CD4-positive, alpha-beta T cell treated with Interleukin-17A for 1 hour (primary cell): ENCODE measurements around the gene ADCY1.

Experiments
- DNase-seq: peaks from one replicate; pipeline ENCODE4 v3.0.0-alpha.2; 2020

The ADCY1 gene

DNA sequence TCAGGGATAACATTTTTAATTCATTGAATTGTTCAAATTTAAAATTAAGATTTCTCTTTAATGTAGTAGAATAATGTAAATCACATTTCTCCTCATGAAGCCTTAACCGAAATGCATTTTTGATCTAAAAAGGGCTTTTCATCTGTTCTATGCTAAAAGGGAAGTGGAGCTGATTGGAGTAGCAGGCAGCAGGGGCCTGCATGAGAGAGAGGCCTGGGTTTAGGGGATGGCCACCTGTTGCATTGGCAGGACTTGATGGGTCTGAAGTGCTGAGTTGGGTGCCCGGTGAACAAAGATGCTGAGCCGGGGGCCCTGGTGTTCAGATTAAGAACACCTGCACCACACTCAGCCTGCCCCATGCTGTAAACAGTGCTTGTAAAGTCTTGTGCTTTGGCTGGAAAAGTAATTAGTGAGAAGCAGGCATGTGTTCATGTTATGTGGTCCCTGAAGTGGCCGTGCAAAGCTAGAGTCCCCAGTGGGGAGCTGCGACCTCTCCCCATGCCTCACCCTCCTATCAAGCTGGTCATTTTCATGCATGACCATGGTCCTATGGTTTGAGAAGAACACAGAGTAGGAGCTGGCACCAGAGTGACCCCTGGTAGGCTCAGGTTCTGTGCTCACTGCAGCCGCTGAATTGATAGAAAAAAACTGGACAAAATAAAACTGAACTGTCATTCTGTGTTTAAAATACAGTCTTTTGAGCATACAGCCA is 124.3 kb downstream of the ADCY1 start:
- DNase-seq, result no peak

DNA sequence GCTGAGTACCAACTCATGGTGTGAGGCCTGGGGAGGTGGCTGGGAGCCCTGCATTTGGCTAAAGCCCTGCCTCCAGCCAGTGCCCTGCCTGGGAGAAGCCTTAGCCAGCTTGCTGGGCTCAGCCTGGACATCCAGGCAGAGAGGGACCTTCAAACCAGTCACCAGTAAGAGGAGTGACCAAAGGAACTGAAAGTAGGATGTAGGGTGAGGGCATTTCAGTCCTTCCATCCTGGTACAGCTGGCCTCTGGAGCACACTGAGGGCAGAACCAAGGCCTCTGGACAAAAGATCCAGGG is 124.8 kb downstream of the ADCY1 start:
- DNase-seq, result no peak

DNA sequence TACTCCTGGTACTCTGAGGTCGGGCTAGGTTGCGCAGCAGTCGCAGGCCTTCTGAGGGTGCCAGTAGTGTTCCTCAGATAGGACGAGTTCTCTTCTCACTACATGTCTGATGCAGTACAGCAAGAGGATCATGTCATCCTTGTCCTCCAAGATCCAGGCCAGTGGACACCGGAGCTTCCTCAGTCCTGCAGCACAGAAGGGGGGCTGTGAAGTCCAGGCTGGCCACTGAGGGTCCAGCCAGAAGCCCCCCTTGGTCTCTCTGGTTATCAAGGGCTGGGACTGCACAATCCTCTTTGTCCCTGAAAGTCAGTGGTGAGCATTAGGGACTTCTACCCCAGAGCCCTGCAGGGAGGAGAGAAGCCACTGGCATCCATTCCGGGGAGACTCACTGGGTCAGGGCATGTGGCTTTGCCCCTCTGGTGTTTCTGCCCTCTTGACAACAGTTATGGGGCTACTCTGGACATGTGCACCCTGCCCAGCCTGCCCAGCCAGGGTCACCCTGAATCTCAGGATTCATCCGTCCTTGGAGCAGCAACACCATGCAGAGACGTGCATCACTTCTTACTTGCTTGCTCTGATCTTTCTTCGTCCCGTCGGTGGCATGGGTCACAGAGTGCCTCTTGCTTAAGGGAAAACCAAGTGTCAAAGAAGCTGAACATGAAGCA is 125.7 kb downstream of the ADCY1 start:
- no peak for DNase-seq

DNA sequence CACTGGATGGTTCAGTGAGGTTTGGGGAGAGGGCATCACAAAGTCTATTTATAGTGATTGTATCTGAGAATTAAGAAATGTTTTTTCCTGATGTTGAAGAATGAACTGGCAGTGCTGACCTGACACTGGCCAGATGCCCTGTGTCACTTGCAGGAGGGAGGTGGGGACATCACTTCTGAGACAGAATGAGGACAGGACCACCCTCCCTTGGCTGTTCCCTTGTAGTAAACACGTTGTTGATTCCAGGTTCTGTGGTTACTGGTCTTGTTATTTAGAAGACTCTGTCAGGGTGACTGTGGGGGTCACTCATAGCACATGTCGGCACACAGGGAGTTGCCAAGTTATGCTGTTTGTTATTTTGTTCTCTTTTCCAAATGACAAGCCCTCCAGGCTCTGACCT is 126.4 kb downstream of the ADCY1 start:
- no peak for DNase-seq

DNA sequence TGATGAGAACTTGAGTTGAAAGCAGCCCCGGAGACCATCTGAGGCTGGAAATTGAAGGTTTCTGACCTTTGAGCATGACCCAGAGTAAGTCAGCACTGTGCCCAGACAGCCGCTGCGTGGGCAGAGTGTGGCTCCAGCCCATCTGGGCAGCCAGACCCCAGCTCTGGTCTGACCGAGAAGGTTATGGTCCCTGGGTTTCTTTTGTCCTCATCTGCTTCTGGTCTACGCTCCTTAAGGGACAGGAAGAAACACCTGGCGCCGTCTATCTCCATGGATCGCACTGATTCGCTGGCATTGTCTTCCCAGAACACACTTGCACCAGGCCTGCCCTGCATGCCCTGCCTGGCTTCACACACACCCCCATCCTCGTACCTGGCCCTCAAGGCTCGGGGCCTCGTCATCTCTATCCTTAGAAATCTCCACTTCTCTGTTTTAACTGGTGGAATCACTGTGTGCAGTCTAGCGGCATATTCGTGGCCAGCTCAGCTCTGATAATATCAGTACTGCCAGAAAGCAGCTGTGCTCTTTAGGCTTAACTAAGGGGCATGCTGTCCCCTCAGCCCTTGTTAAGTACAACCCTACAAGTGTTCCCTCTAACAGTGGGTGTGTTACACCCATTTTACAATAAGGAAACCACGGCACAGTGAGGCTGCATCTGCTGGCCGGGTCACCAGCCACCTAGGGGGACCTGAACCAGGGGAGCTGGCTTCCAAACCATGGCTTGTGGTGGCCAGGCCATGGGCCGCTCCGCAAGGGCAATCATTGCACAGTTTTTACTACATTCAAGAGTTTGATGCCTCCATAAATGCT is 127.7 kb downstream of the ADCY1 start:
- no peak for DNase-seq

DNA sequence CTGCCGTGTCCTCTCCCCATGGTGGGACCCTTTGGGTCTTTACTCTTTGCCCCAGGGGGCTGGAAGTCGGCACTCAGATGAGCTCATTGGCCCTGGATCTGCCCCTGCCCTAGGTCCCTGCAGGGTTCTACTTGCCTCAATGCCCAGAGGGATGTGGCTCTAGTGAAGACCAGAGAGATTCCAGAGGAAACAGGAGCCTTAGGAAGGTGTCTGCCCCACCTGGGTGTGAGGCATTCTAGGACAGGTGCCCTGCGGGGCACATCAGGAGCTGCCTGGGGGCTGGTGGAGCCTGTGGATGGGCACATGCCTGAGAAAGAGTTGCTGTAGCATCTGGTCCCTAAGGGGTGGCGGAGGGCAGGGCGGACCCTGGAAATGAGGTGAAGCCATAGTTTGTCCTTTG is 128.6 kb downstream of the ADCY1 start:
- no peak for DNase-seq

DNA sequence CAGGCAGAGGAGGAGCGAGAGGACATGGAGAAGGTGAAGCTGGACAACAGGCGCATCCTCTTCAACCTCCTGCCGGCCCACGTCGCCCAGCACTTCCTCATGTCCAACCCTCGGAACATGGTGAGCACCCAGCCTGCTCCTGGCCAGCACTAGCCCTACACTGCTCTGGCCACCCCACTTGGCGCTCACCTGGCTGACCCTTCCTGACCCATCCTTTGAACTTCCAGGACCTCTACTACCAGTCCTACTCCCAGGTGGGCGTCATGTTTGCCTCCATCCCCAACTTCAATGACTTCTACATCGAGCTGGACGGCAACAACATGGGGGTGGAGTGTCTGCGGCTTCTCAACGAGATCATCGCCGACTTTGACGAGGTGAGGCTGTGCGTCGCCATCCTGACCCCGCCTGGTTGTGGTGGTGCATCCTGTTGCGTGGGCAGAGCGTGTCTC is 129.2 kb downstream of the ADCY1 start:
- DNase-seq, result no peak

DNA sequence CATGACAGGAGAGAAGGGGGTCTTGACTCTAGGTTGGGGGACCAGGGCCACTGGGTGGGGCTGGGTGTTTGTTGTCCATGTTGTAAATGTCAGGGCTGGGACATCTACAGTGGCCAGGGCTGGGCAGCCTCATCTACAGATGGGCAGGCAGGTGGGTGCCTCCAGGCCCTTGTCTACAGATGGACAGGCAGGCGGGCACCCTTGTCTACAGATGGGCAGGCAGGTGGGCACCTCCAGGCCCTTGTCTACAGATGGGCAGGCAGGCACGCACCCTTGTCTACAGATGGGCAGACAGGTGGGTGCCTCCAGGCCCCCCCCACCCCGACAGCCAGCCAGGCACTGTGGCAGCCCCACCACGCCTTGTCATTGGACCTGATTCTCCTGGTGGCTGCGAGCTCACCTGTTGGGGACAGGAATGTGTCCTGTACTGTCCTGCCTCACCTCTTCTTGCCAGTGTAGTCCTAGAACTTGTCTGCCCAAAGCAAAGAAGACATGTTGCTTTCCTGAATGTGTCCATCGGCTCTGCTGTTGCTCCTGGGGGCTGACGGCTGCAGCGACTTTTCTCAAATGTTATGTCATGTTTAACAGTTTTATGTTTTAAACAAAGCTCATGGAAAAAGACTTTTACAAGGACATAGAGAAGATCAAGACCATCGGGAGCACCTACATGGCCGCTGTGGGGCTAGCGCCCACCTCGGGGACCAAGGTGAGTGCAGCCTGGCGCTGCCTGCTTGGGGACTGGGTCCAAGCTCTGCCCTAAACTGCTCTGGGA is 129.9 kb downstream of the ADCY1 start:
- no peak for DNase-seq

DNA sequence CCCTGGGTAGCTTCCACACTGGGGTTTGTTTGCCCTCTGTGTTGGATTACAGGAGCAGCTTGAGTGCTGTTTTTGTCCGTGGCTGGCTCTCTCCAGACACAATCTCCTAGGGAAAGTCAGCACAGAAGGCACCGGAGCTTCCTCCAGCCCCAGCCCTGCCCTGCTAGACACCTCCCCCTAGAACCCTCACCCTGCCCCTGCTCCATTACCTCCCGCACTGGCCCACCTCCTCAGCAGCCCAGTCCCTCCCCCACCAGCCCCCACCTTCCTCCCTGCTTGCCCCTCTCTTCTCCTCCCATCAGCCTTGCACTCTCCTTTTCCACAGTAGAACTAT is 130.5 kb downstream of the ADCY1 start:
- DNase-seq, result no peak

DNA sequence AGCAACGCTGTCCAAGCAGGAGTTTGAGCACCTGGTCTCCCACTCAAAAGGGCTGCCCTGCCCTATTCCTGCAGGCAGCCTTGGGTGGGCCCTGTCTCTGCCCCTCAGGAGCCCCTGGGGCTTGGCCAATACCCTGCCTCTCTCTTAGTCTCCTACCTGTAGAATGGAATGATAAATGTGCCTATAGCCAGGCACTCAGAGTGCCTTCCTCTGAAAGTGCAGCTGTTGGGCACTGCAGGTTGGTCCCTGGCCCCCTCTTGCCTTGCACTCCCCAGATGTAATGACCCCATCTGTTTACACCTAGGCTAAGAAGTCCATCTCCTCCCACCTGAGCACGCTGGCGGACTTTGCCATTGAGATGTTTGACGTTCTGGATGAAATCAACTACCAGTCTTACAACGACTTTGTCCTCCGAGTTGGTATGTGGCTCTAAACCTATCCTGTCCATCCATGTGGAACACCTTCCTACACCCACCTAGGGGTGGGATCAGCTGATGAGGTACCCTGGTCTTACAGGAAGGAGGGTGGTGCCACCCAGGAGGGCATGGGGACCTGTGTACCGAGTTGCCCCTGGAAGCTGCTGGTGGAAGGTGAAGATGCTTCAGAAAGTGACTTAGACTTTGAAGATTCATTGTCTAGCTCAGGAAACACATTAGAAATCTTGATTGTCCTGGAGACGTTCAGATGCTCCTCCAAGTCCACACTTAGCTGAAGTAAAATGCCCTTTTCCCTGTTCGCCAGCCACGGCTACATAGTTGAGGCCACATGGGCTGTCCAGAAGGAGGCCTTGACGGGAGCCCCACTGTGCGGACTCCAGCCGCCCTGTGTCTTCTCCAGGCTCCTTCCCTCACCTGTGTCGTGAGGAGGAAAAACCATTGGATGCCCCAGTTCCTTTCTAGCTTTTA is 134.1 kb downstream of the ADCY1 start:
- no peak for DNase-seq

DNA sequence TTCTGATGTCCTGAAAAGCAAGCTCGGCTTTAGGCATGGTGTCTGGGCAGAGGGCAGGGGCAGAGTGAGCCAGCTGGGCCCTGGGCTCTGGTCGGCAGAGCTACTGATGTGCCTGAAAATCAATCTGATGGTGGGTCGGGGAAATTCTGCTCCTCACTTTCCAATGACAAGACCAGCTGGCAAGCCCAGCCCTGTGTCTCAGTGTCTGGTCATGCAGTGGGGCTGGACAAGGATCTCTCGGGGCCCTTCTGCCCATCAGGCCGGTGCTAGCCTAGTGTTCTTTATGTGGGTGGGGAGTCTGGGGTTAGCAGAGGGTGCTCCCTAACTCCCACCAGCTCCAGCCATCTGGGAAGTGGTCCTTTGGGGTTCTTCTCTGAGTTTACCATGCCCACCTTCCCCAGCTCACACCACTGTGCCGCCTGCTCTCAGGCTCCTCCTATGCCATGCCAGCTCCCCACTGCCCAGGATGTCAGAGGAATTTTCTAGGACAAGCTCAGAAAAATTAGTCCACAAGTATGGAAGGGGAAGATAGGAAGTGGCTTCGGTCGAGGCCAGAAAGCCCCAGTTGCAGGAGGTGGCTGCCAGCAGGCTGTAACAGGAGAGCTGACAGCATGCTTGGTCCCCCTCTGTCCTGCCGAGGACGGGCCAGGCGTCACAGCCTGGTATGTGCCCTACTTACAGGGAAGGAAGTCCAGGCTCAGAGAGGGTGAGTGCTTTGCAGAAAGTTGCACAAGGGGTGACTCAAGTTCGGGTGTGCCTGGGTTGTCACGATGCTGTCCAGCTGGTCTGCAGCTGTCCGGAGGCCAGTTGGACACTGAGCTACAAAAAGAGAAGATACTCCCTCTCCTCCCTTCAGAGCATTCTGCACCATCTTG is 135.2 kb downstream of the ADCY1 start:
- no peak for DNase-seq

DNA sequence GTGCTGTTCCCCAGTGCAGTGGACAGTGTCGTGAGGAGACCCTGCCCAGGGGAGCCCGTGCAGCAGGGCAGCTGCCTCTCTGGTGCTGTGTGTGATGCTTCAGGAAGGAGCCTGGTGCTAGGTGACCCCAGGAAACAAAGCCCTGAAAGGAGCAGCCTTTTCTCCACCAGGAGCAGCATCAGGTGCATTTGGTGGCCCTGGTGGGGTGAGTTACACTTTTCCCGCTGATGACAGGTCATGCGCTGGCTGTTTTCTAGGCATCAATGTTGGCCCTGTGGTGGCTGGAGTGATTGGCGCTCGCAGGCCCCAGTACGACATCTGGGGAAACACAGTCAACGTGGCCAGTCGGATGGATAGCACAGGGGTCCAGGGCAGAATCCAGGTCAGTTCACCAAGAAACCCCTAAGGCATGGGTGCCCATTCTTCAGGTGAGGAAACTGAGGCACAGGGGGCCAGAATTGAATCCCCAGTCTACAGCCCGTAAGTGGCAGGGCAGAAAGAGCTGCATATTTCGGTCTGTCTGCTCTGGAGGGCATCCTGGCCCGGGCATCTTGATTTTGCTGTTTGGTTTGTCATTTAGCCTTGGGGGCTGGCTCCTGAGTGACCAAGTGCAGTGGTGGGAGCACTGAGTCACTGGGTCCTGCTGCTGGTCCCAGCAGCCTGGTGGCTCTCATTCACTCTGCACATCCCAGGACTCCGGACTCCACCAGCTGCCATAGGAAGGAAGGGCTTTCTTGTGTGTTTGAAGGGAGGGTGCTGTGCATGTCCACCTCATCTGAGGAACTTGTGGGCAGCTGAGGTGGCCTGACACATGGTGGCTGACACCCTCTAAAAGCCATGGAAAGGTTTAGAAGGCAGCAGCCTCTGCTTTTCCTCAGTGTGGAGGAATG is 136.3 kb downstream of the ADCY1 start:
- no peak for DNase-seq

DNA sequence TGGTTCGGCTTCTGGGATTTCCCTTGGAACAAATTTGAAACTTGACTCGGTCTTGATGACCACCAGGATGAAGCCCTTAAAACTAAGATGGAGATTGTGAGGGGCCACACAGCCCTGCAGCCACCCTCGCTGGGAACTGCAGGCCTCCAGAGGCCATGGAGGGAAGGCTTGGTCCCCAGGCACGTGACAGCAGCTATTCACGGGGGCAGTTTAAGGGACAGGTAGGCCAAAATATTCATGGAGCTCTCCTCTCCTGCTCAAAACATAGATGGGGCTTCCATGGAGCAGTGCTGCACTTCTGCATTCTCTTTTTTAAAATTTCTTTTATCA is 137.0 kb downstream of the ADCY1 start:
- no peak for DNase-seq

DNA sequence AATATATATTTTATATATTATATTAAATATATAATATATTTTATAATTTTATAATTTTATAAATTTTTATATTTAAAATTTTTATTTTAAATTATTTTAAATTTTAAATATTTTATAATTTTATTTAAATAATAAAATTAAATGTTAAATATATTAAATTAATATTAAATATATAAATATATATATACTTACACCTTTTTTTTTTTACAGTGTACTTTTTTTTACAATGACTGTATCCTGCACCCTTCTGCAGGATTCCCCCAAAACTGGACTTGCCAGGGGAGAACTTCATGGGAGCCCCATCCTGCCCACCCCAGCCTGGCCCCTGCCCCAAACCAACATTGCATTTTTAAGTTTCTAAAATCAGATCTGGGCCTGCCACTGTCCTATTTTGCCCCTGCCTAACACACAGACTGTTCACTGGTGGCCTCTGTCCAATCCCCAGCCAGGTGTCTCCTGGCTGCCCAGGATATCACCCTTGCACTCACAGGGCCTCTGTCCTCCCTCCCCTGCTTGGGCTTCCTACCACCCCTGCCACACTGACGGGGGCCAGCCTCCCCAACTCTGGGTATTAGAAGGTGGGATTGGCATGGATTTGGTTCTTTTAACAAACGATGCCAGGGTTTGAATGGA is 138.0 kb downstream of the ADCY1 start:
- DNase-seq, result no peak

DNA sequence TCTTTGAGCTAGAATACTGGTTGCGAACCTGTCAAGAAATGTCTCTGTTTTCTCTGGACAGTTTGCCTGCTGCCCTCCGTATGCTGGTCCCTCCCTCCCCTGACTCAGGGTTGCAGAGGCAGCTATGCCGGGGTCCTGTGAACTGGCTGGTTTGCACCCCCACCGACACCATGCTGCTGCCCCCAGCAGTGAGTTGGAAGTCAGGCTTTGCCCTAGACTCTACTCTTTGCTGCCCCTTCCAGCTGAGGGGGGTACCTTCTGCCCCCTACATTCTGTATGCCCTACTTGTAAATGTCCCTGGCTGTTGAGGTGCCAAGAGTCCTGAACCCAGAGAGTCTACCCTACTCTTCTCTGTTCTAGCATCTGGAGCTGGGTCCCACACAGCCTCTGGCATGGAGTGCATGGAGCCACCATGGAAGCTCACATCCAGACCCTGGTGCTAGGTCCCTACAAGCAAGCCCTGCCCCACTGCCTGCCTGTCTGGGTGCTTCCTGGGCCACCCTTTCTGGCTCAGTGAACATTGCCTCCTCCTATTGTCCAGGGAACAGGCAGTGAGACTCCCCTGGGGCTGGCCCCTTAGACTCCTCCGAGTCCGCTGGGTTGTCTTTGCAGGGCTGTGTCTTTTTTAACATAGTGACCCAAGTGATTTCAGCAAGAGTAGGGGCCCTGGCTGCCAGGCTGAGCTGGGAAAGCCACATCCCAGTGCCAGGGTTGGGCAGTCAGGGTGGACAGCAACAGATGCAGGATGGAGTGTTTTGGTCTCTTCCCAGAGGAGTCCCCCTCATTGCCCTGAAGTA is 138.9 kb downstream of the ADCY1 start:
- DNase-seq, result no peak

DNA sequence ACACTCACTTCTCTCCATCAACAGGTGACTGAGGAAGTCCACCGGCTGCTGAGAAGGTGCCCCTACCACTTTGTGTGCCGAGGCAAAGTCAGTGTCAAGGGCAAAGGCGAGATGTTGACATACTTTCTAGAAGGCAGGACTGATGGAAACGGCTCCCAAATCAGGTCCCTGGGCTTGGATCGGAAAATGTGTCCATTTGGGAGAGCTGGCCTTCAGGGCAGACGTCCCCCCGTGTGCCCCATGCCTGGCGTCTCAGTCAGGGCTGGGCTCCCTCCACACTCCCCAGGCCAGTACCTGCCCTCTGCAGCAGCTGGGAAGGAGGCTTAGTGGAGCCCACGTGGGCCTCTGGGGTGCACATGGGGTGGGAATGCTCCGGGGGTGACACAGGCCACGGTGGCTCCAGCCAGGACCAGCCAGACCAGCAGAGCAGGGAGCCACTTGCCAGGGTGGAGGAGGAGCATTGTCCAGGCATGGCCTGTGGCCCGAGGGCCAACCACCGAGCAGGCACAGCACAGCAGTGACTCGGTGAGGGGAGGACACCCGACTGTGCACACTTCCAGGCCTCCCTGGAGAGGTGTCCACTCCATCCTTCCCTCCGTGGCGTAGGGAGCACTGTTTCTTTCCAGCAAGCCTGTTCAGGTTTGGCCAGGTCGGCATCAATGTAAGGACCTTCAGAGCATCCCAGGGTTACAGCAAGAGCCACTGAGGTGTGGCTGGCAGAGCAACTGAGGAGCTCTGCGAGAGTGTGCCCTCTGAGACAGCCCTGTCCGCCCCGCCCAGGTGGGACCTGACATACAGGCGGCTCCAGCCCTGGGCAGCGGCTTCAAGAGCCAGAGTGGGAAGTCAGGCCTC is 139.7 kb downstream of the ADCY1 start:
- DNase-seq, result no peak

DNA sequence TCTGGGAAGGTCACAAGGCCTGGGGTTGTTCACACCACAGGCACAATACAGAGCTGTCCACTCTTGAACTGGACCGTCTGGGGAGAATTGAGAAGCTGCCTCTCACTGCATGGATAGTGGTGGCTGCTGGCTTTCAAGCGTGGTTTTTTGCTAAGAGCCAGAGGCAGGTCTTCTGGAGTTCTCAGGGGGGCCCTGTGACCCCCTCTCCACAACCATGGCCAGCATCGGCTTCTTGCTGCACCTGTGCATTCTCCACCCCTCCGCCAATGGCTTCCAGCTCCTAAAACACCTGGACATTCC is 140.3 kb downstream of the ADCY1 start:
- DNase-seq, result no peak
